Mesendoderm (in vitro differentiated cells): Measurements from ENCODE around the gene ENTR1.

Experiments
- DNase-seq: peaks from one replicate; pipeline ENCODE4 v3.0.0; 2013
- H2AK5ac ChIP-seq: 2 replicates; pipeline ENCODE4 v1.6.1; 2013; ENCODE audit warnings: low read length, inconsistent platforms
- H2BK120ac ChIP-seq: 2 replicates; pipeline ENCODE4 v1.6.1; 2013; ENCODE audit warnings: low read depth, mild to moderate bottlenecking, low read length, moderate library complexity, mixed read lengths
- H2BK15ac ChIP-seq: replicated peaks from 2 replicates; pipeline ENCODE4 v1.6.1; 2013; ENCODE audit warnings: low read depth, mild to moderate bottlenecking, moderate library complexity
- H2BK5ac ChIP-seq: 2 replicates; pipeline ENCODE4 v1.6.1; 2013; ENCODE audit warnings: low read length, inconsistent platforms
- H3K18ac ChIP-seq: 2 replicates; pipeline ENCODE4 v1.6.1; 2013; ENCODE audit warnings: mild to moderate bottlenecking, low read length, mixed read lengths
- H3K23ac ChIP-seq: one replicate; pipeline ENCODE4 v1.6.1; 2013; ENCODE audit warnings: low read length
- H3K27ac ChIP-seq: 2 replicates; pipeline ENCODE4 v1.5.1; 2013; ENCODE audit warnings: low read depth, mild to moderate bottlenecking, inconsistent platforms, low read length, moderate library complexity
- H3K27me3 ChIP-seq: 2 replicates; pipeline ENCODE4 v1.6.1; 2013; ENCODE audit warnings: low read length, control low read depth, mild to moderate bottlenecking, inconsistent platforms; ENCODE audit not compliant: insufficient read depth, poor library complexity
- H3K36me3 ChIP-seq: 2 replicates; pipeline ENCODE4 v1.6.1; 2013; ENCODE audit warnings: low read length, inconsistent platforms; ENCODE audit not compliant: control insufficient read depth, insufficient read depth
- H3K4ac ChIP-seq: one replicate; pipeline ENCODE4 v1.6.1; 2013; ENCODE audit warnings: low read depth, mild to moderate bottlenecking, low read length, moderate library complexity
- H3K4me1 ChIP-seq: 2 replicates; pipeline ENCODE4 v1.6.1; 2013; ENCODE audit warnings: low read depth, low read length, inconsistent platforms; ENCODE audit not compliant: control insufficient read depth
- H3K4me2 ChIP-seq: 2 replicates; pipeline ENCODE4 v1.6.1; 2013; ENCODE audit warnings: low read length
- H3K4me3 ChIP-seq: 2 replicates; pipeline ENCODE4 v1.5.1; 2013; ENCODE audit warnings: mild to moderate bottlenecking, low read length
- H3K56ac ChIP-seq: one replicate; pipeline ENCODE4 v1.6.1; 2013; ENCODE audit warnings: low read length
- H3K79me1 ChIP-seq: 2 replicates; pipeline ENCODE4 v1.6.1; 2013; ENCODE audit warnings: low read length, inconsistent platforms
- H3K79me2 ChIP-seq: 2 replicates; pipeline ENCODE4 v1.6.1; 2013; ENCODE audit warnings: mild to moderate bottlenecking, low read length; ENCODE audit not compliant: control insufficient read depth, insufficient read depth
- H3K9ac ChIP-seq: 2 replicates; pipeline ENCODE4 v1.6.1; 2013; ENCODE audit warnings: low read length, inconsistent platforms
- H4K5ac ChIP-seq: one replicate; pipeline ENCODE4 v1.6.1; 2013; ENCODE audit warnings: low read length
- H4K8ac ChIP-seq: one replicate; pipeline ENCODE4 v1.6.1; 2013; ENCODE audit warnings: low read depth, mild to moderate bottlenecking, control low read depth, low read length, moderate library complexity
- WGBS: extraction: QIAGEN DNeasy Blood & Tissue Kit; methylation state at CpG from one replicate; pipeline ENCODE4 v1.1.7; 2013; ENCODE audit warnings: low lambda C conversion rate, missing lambda C conversion rate; ENCODE audit not compliant: insufficient coverage; ENCODE audit errors: extremely low coverage; 5-methylcytosine and 5-hydroxymethylcytosine counted together

ENTR1 gene

DNA sequence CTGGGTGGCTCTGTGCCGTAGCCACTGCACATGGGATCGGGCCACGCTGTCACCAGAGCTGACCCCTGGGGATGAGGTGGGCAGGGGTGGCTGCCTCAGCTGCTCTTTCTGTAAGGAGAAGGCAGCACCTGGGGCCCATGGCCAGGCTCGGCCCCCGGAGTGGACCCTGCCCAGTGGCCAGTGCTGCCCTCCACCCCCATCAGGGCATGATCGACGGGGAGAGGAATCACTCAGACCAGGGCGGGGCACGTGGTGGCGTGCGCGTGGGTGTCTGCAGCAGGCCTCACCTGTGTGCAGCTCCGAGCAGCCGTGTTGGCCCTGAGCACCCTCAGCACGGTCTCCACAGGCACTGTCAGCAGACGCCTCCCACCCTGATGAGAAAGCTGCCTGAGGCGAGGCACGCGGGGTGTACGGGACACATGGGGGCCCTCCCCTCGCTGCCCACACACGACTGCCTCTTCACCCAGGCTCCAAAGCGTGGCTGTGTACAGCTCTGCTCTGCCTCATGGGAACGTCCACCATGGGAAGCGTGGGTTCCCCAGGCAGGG lies 28.4 kb downstream of the ENTR1 start:
- Histone ChIP-seq H3K4me2 (no peak overlapping the region), H3K18ac (no peak overlapping the region), H4K5ac (no peak overlapping the region), H3K23ac (no peak overlapping the region), H4K8ac (no peak overlapping the region), H3K4ac (no peak overlapping the region), H2BK15ac (no peak overlapping the region), H3K4me3 (no peak overlapping the region), H2AK5ac (no peak overlapping the region), H3K27me3 (no peaks in the 10 kb centered on the region), H2BK120ac (no peak overlapping the region), H3K79me1 (no peaks in the 10 kb centered on the region), H3K36me3 (peaks cover 8% of the 10 kb centered on the region), H3K56ac (no peak overlapping the region), H3K4me1 (no peaks in the 10 kb centered on the region), H3K9ac (no peak overlapping the region), H3K79me2 (no peaks in the 10 kb centered on the region), H2BK5ac (no peak overlapping the region), H3K27ac (no peak overlapping the region)
- WGBS = no CpG with 5 or more reads among the region's 25 CpGs
- no peak for DNase-seq

DNA sequence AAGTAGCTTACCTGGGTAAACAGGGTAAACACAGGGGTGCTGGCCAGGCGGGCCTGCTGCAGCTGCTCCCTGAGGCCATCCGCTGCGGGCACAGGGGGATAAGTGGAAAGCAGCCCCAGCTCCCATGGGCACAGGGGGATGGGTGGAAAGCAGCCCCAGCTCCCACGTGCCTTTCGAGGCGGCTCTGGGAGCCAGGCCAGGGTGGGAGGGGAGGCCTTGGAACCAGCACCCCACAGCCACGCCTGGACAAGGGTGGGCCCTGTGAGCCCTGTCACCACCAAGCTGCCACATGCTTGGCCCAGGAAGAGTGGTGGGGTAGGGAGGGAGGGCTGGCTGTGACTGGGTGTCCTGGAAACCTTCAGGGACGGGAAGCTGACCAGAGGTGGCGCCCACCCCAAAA lies 29.1 kb downstream of the ENTR1 start:
- H3K79me1 ChIP-seq = no peaks in the 10 kb centered on the region
- H3K36me3 ChIP-seq = peaks cover 7% of the 10 kb centered on the region
- no peak overlapping the region for H3K4me2 ChIP-seq
- no peaks in the 10 kb centered on the region for H3K4me1 ChIP-seq
- no peak overlapping the region for H3K4ac ChIP-seq
- H3K79me2 ChIP-seq = no peaks in the 10 kb centered on the region
- H2BK15ac ChIP-seq = no peak overlapping the region
- no peak overlapping the region for H2BK120ac ChIP-seq
- H3K27ac ChIP-seq = no peak overlapping the region
- no peak overlapping the region for H4K5ac ChIP-seq
- no CpG with 5 or more reads among the region's 9 CpGs for WGBS
- H3K56ac ChIP-seq = no peak overlapping the region
- H2BK5ac ChIP-seq = no peak overlapping the region
- no peak overlapping the region for H3K9ac ChIP-seq
- H3K27me3 ChIP-seq = no peaks in the 10 kb centered on the region
- no peak for DNase-seq
- H2AK5ac ChIP-seq = no peak overlapping the region
- no peak overlapping the region for H3K4me3 ChIP-seq
- H3K18ac ChIP-seq = no peak overlapping the region
- no peak overlapping the region for H4K8ac ChIP-seq
- no peak overlapping the region for H3K23ac ChIP-seq

- Histone ChIP-seq H3K36me3 (peaks cover 7% of the 10 kb centered on the region), H4K5ac (no peak overlapping the region), H3K56ac (no peak overlapping the region), H3K23ac (no peak overlapping the region), H3K27me3 (no peaks in the 10 kb centered on the region), H2BK15ac (no peak overlapping the region), H3K4me3 (no peak overlapping the region), H3K79me1 (no peaks in the 10 kb centered on the region), H2BK5ac (no peak overlapping the region), H3K79me2 (no peaks in the 10 kb centered on the region), H3K9ac (no peak overlapping the region), H3K4me1 (no peaks in the 10 kb centered on the region), H3K4ac (no peak overlapping the region), H3K4me2 (no peak overlapping the region), H2BK120ac (no peak overlapping the region), H2AK5ac (no peak overlapping the region), H3K18ac (no peak overlapping the region), H4K8ac (no peak overlapping the region), H3K27ac (no peak overlapping the region)
- WGBS = no CpG with 5 or more reads among the region's 17 CpGs
- no peak for DNase-seq
Observed at GRCh38 chr9:136380381-136380780, 30.0 kb downstream of the ENTR1 start.

DNA sequence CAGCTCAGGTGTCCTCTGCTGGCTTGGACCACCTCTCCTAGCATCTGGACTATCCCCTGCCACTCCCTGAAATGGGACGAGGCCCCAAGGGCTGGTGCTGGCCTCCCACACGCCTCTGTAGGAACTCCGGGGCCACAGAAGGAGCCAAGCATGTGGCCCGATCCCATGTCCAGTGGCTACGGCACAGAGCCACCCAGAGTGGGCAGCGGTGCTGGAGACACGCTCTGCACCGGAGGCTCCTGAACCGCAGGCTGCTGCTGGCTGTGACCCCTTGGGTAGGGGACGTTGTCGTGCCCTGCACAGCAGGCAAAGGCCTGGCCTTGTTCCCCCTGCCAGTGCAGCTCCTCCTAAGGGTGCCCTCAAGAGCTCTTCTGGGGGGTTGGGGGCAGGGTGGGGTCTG lies 30.5 kb downstream of the ENTR1 start:
- Histone ChIP-seq H3K4ac (no peak overlapping the region), H2BK120ac (no peak overlapping the region), H3K79me1 (no peaks in the 10 kb centered on the region), H2BK15ac (no peak overlapping the region), H3K36me3 (peaks cover 7% of the 10 kb centered on the region), H3K4me3 (no peak overlapping the region), H2BK5ac (no peak overlapping the region), H3K4me1 (no peaks in the 10 kb centered on the region), H3K27me3 (no peaks in the 10 kb centered on the region), H3K56ac (no peak overlapping the region), H3K23ac (no peak overlapping the region), H4K5ac (no peak overlapping the region), H2AK5ac (no peak overlapping the region), H3K18ac (no peak overlapping the region), H3K79me2 (no peaks in the 10 kb centered on the region), H4K8ac (no peak overlapping the region), H3K27ac (no peak overlapping the region), H3K9ac (no peak overlapping the region), H3K4me2 (no peak overlapping the region)
- WGBS = no CpG with 5 or more reads among the region's 11 CpGs
- no peak for DNase-seq

- Histone ChIP-seq H3K27me3 (no peaks in the 10 kb centered on the region), H2BK15ac (no peak overlapping the region), H3K56ac (no peak overlapping the region), H3K4me1 (no peaks in the 10 kb centered on the region), H3K4me2 (no peak overlapping the region), H3K18ac (no peak overlapping the region), H3K79me1 (no peaks in the 10 kb centered on the region), H3K27ac (no peak overlapping the region), H3K23ac (no peak overlapping the region), H2BK5ac (no peak overlapping the region), H3K79me2 (no peaks in the 10 kb centered on the region), H4K8ac (no peak overlapping the region), H2BK120ac (no peak overlapping the region), H3K36me3 (peaks cover 7% of the 10 kb centered on the region), H4K5ac (no peak overlapping the region), H3K4me3 (no peak overlapping the region), H3K9ac (no peak overlapping the region), H3K4ac (no peak overlapping the region), H2AK5ac (no peak overlapping the region)
- no CpG with 5 or more reads among the region's 11 CpGs for WGBS
- no peak for DNase-seq
Observed at GRCh38 chr9:136379401-136379800, 31.0 kb downstream of the ENTR1 start.

GRCh38 chr9:136379003-136379287 lies 31.5 kb downstream of the ENTR1 start:
- Histone ChIP-seq H2AK5ac (no peak overlapping the region), H3K27ac (no peak overlapping the region), H2BK120ac (no peak overlapping the region), H4K8ac (no peak overlapping the region), H3K9ac (no peak overlapping the region), H3K23ac (no peak overlapping the region), H3K4me3 (no peak overlapping the region), H3K56ac (no peak overlapping the region), H3K79me2 (no peaks in the 10 kb centered on the region), H3K79me1 (no peaks in the 10 kb centered on the region), H3K4me1 (no peaks in the 10 kb centered on the region), H3K18ac (no peak overlapping the region), H3K27me3 (no peaks in the 10 kb centered on the region), H3K4ac (no peak overlapping the region), H3K36me3 (peaks cover 5% of the 10 kb centered on the region), H3K4me2 (no peak overlapping the region), H2BK5ac (no peak overlapping the region), H4K5ac (no peak overlapping the region), H2BK15ac (no peak overlapping the region)
- WGBS = no CpG with 5 or more reads among the region's 18 CpGs
- DNase-seq = no peak
